Kidney capillary endothelial cell (primary cell): ENCODE measurements around the gene CCL13.
"Not testable (repeated sequence)": the region's sequence is repeated elsewhere in the genome, so short reads cannot be mapped to it uniquely, and the experiment has no call there.

ENCODE experiments used
- DNase-seq: peaks from one replicate; pipeline ENCODE4 v3.0.0-alpha.2; 2018; ENCODE audit warnings: low spot score

CCL13 gene

DNA sequence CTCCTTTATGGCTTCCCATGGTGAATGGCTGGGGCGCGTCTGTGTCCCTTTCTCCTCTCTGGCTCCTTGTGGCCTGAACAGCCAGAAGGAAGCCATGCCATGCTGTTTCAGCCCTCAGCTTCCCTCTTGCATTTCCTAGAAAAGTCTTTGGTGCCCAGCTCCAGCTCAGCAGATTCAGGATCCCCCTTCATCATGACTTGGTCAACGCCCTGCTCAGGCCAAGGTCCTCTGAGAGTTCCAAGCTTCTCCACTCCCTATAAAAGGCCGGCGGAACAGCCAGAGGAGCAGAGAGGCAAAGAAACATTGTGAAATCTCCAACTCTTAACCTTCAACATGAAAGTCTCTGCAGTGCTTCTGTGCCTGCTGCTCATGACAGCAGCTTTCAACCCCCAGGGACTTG lies at the start of gene CCL13:
Gene CCL13 (plus strand): TSS at position 287 of the 400 bp plus-strand sequence. CDS start 47 bp downstream, at position 334.
- DNase-seq = no peak

DNA sequence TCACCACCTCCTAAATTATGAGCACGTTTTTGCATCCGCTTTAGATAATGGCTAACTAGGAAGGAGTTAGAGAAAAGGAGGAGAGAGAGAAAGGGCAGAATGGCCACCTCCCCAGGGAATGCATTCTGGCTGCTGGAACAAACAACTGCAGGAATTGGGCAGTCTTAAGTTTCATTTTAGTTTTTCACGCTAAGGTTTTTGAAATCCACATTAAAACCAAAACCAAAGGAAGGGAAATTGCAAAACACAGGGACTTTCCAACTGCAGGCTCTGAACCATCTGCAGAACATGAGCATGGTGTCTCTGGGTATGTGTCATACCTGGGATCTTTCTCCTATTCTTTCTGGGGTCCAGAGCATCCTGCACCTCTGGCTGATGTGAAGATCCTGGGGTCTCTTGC lies 49.2 kb upstream of the CCL13 start:
- no peak for DNase-seq

DNA sequence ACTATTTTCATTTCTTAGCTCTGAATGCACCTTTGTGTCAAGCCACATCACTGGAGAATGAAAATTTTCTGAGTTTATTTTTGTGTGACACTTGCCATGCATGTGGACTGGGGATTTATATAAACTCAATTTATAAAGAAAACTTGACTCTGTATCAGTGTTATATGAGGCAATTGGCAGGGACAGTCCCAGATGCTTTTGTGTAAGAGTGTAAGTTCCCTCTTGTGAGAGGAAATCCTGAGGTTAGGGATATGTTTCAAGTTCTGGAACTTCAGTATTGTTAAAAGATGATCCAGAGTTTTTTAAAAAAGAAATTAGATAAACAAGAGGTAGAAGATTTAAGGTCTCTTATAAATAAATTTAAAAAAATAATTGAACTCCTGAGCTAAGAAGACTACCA lies 47.9 kb upstream of the CCL13 start:
- DNase-seq = no peak

DNA sequence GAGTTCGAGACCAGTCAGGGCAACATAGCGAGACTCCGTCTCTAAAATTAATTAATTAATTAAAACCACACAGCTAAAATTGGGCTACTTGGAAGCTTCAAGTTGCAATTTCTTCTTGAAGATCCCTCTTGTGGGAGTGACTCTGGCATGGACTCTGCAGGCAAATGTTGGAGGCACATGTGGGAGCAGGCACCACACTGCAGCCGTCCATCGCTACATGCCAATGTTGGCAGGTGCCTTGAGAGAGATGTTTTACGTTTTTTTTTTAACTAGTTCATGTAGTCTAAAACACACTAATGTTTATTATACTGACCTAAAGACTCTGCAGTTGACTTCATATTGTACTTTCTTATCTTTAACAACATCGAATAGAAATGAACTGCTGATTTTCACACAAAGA lies 45.0 kb upstream of the CCL13 start:
- no peak for DNase-seq

DNA sequence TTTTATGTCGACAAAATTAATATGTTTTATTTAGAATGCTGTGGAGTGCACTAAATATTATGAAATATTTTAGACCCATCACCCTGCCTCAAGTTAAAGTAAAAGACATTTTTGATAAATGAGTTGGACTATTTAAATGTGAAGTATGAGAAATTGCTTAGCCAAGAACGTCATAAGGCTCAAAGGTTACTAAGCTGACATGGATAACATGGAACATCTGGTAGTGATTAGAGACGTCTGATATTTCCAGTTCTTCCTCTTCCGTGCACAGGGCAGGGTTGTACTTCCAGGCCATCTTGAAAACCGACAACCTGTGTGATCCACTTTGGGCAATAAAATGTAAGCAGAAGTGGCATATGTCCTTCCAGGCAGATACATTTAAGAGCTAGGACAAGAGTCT lies 44.2 kb upstream of the CCL13 start:
- DNase-seq = no peak

DNA sequence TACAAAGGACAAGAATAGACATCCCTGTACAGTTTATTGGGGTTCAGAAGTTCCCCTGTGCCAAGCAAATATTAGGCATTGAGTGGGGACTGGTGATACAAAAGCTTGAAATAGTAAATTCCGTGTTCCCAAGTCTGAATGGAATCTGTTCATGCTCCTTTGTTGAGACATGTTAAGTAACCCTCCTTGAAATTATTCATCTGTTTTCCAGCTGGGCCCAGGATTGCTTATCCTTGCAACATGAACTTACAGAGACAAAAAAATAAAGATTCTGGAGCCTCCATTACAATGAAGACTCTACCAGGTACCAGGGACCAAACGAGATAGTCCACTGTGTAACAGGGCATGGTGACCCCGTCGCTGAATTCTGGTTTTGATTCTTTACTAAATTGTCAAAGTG lies 43.1 kb upstream of the CCL13 start:
- DNase-seq = no peak

DNA sequence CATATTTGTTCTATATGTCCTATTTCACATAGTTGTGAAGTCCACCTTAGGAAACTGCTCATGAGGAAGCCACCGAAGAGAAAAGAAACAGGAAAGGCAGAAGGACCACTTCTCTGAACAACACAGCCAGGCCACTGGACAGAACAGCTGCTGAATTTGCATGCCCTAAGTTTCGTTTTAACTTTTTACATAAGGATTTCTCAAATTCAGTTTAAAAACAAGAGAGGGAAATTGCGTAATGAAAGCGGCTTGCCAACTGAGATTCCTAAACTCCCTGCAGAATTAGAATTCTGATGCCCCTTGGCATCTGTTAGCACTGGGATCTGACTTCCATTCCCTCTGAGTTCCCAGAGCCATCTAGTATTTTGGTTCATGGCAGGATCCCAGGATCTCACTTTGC lies 42.0 kb upstream of the CCL13 start:
- no peak for DNase-seq

DNA sequence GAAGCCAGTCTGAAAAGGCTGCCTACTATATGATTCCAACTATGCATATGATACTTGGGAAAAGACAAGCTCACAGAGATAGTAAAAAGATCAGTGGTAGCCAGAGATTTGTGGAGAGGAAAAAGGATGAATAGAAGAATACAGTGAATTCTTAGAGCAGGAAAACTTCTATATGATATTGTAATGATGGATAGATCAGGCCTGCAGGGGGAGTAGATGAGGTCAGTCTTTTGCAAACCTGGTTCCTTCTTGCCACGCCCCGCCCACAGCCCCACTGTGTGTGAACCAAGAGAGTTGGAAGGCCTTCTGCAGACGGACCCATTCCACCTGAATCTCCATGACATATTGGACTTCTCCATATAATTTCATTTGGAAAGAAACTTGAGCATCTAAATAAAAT lies 37.8 kb upstream of the CCL13 start:
- DNase-seq = no peak

DNA sequence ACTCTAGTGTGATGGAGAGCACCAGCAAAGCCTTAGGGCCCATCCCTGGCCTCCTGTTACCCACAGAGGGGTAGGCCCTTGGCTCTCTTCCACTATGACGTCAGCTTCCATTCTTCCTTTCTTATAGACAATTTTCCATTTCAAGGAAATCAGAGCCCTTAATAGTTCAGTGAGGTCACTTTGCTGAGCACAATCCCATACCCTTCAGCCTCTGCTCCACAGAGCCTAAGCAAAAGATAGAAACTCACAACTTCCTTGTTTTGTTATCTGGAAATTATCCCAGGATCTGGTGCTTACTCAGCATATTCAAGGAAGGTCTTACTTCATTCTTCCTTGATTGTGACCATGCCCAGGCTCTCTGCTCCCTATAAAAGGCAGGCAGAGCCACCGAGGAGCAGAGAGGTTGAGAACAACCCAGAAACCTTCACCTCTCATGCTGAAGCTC lies 37.2 kb upstream of the CCL13 start, which contains the start of gene CCL8:
Gene CCL8 (plus strand): TSS at position 397 of the 445 bp plus-strand sequence. CDS start 67 bp downstream, outside the sequence.
- no peak for DNase-seq

DNA sequence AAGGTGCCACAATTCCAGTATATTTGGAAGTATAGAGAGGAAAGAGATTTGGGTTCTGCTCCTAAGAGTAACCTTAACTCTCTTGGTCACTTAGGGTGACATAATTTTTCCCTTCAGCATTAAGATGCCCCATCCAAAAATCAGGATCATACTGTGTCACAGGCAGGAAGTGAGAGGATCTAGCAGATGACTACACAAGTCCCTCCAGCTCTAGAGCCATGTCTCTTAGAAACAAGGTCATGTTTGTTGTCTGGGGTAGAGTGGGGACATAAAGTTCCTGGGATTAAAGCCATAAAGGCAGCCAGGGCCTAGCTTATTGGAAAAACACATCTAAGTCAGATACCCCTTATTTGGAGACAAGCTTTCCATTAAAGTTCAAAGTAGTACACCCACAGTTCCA lies 34.3 kb upstream of the CCL13 start:
- DNase-seq = no peak

DNA sequence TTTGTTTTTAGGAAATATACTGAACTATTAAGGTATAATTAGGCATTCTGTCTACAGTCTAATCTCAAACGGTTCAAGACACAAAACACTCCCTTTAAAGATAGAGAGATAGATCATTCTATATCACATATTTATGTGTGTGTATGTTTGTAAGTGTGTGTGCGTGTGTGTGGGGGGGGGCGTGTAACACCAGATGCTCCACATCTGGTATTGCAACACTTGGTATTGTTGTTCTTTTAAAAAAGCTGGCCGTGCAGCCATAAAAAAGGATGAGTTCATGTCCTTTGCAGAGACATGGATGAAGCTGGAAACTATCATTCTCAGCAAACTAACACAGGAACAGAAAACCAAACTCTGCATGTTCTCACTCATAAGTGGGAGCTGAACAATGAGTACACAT lies 28.7 kb upstream of the CCL13 start:
- not testable (repeated sequence) for DNase-seq

DNA sequence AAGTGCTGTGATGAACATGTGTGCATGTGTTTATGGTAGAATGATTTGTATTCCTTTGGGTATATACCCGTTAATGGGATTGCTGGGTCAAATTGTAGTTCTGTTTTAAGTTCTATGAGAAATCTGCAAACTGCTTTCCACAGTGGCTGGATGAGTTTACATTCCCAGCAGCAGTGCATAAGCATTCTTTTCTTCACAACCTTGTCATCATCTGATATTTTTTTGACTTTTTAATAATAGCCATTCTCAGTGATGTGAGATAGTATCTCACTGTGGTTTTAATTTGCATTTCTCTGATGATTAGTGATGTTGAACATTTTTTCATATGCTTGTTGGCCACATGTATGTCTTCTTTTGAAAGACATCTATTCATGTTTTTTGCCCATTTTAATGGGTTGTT lies 18.6 kb upstream of the CCL13 start:
- DNase-seq = no peak

DNA sequence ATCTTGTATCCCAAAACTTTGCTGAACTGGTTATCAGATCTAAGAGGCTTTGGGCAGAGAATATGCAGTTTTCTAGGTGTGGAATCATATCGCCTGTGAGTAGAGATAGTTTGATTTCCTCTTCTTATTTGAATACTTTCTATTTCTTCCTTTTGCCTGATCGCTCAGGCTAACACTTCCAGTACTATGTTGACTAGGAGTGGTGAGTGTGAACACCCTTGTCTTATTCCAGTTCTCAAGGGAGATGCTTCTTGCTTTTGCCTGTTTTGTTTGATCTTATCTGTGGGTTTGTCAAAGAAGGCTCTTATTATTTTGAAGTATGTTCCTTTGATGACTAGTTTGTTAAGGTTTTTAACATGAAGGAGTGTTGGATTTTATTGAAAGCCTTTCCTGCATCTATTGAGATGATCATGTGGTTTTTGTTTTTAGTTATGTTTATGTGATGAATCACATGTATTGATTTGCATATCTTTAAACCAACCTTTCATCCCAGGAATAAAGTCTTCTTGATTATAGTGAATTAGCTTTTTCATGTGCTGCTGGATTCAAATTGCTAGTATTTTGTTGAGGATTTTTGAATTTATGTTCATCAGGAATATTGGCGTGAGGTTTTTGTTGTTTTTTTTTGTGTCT lies 17.0 kb upstream of the CCL13 start:
- DNase-seq = no peak

DNA sequence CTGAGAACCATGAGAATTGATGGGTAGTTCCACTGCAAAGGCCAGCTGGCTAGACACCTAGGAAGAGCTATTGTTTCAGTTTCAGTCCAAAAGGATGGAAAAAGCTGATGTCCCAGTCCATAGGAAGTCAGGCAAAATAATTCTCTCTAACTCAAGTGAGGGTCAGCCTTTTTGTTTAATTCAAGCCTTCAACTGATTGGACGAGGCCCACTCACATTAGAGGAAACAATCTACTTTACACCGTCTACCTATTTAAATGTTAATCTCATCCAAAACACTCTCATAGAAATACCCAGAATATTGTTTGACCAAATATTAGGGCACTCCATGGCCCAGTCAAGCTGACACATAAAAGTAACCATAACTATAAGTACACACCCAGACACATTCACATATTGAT lies 14.4 kb upstream of the CCL13 start:
- no peak for DNase-seq

DNA sequence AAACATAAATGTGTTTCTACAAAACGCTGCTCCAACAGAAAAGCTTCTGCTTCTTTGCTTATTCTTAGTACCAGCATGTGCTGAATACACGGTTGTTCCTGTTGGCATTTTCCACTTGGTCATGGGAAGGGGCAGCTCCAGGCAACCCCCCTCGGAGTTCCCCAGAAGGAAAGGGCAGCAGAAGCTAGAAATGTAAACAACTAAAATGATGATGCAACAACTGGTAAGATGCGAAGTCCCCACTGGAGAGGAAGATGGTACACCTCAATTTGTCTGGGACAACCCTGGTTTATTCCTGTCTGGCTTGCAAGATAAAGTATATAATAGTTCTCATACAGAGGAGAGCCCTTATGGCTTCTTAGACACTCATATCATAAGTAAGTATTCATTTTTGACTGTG lies 9.2 kb upstream of the CCL13 start:
- DNase-seq = no peak

DNA sequence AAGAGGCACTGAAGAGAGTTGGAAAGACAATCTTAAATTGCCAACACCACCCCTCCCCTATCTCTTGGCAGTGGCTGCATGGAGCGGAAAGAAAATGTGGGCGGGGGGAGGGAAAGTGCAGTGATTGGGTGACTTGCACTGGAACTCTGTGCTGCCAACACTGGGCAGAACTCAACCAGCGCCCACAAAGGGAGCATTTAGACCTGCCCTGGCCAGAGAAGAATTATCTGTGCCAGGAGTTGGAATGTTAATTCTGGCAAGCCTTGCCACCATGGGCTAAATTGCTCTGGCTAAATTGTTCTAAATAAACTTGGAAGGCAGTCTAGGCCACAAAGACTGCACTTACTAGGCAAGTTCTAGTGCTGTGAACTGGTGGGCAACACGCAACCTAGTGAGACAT lies 6.5 kb upstream of the CCL13 start:
- no peak for DNase-seq

DNA sequence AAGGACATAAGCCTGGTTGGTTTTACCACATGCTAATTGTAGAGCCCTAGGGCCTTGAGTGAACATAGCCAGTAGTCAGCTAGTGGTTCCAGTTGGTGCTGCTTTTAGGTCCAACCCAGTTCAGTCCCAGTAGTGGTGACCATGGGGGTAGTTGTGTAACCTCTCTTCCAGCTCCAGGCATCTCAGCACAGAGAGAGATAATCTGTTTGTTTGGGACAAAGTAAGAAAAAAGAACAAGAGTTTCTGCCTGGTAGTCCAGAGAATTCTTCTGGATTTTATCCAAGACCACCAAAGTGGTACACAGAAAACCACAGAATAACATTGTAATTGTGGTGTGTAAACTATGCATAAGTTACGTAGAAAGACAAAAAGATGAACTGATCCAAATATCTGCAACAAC lies 5.2 kb upstream of the CCL13 start:
- no peak for DNase-seq

DNA sequence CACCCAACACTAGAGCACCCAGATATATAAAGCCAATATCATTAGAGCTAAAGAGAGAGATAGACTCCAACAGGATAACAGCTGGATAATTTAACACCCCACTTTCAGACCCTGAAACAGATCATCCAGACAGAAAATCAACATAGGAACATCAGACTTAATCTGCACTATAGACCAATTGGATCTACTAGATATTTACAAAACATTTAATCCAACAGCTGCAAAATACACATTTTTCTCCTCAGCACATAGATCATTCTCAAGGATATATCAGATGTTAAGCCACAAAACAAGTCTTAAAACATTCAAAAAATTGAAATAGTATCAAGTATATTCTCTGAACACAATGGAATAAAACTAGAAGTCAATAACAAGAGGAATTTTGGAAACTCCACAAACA lies 4.1 kb upstream of the CCL13 start:
- no peak for DNase-seq

DNA sequence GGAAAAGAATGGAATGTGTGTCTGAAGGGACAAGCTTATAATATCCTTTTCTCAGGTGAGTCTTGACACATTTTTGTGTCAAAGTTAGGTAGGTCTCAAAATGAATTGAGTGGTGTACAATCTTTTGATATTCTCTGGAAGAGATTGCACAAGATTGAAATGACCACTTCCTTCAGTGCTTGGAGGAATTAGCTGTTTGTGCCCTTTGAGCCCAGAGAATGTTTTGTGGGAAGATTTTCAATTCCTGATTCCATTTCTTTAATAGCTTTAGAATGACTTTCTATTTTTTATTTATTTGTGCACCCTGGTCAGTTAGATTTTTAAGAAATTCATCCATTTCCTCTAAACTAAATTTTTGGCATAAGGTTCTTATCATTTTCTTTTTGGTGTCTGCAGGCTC lies 1.6 kb upstream of the CCL13 start:
- DNase-seq = no peak

DNA sequence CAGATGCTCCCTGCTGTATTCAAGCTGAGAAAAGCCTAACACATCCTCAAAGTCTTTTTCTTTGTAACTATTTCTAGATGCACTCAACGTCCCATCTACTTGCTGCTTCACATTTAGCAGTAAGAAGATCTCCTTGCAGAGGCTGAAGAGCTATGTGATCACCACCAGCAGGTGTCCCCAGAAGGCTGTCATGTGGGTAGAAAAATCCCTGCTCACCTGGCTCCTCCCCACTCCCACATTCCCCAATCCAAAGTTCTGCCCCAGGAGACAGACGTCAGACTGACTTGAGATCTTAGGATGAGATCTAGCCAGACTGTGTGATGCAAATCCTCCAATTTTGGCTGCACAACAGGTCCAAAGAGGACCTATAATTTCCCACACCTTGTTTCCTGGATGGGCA lies 1.1 kb downstream of the CCL13 start:
- DNase-seq = no peak

DNA sequence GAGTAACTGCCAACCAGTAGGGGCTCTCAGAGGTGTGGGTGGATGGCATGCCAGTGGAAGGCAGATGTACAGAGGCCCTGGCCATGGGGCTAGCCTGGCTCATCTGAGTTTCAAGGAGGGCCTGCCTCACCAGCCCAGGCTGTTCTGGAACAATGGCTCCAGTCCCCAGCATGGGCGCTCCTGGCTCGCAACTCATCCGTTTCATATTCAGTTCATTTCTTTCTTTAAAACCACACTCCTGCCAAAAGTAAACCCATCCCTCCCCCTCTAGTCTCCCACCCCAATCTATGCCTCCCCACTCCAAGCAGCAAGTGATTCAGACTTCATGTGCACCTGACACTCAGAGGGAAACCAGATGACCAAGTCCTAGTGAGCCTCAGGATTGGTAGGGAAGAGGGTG lies 2.4 kb downstream of the CCL13 start:
- DNase-seq = no peak

DNA sequence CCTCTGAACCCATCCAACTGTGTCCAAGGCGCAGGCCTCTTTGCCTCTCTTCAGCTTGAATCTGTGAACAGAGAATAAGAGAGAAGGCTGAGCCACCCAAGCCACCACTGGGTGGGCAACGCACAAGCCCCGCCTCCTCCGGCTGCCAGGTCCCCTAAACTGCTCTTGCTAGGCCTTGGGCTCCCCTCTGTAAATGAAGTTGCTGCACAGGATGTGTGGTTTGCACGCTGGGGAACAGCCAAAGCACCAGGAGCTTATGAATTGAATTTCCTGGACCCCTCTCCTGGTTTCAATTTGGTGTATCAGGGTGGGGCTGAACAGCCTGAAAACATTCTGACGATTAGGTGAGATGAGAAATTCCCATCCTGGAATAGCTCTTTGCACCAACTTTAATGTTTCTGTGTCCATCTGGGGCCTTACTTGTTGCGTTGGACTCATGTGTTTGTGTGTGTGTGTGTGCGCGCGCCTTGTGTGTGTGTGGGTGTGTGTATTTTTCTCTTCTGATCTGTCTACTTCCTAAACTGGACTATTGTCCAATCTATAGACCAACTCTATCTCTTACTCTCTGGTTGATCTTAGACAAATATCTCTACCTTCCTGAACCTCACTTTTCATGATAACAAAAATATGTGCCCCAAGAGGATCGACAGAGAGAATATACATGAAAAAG lies 4.5 kb downstream of the CCL13 start:
- no peak for DNase-seq

DNA sequence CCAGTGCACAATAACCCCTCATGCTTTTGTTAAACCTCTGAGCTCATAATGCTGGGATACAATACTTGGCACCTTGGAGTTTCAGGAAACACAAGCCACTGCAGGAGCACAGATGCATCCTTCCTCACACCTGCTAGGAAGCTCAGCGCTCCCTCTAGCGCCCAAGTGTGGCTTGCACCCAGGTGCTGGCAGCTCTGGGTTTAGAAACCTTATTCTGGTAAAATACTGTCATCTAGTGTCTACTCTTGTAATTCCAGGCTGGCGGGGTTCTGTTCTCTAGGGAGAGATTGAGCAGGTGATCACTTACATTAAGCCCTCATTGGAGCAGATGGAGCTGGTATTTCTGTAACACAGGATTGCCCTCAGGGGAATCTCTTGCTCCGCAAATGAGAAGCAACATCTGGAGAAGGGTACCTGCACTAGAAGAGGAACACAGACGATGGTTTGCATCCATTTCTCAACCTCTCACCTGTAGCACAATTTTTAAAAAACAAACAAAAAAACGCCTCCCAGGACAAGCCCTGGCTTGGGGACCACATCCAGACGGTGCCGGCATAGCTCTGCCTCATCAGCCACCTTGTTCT lies 5.3 kb downstream of the CCL13 start:
- DNase-seq = peak; percentile 69
